Vagina (tissue), 2 donors: ENCODE data around the gene JAK1.

Experiments used
- CTCF ChIP-seq, 3 experiments: fragments of 450-650 bp in 2 of 3; fragments of 200-600 bp in 1 of 3; sonication (generic) in 1 of 3; IDR thresholded peaks; one replicate each; pipeline ENCODE4 v1.5.1; 2017 to 2019; ENCODE audit warnings: antibody characterized with exemption in 3 of 3, mild to moderate bottlenecking in 2 of 3, moderate library complexity in 2 of 3
- POLR2A ChIP-seq, 2 donors: fragments of 450-650 bp; IDR thresholded peaks; one replicate each; pipeline ENCODE4 v1.6.1; 2017; ENCODE audit warnings: antibody characterized with exemption in 2 of 2, mild to moderate bottlenecking in 2 of 2, moderate library complexity in 2 of 2
- POLR2AphosphoS5 ChIP-seq, 2 donors: sonication (generic); formaldehyde crosslinking; IDR thresholded peaks; one replicate each; pipeline ENCODE4 v1.9.0; 2017; ENCODE audit warnings: antibody characterized with exemption in 2 of 2, mild to moderate bottlenecking in 2 of 2, low read depth in 1 of 2; ENCODE audit not compliant: insufficient read depth in 1 of 2

- TF ChIP-seq CTCF (IDR thresholded peaks at IDR 0.05) = no peak
- no peak for TF ChIP-seq POLR2A (IDR thresholded peaks at IDR 0.05)
- no peak for TF ChIP-seq POLR2AphosphoS5 (IDR thresholded peaks at IDR 0.05; ENCODE audit: insufficient read depth in 1 of 2, low read depth in 1 of 2)
These were observed 62.8 kb downstream of the JAK1 start for GRCh38 chr1:64903593-64903992.
